Nephron (organoid): ENCODE results near the gene IL22RA1.

Experiments used
- H3K27ac Mint-ChIP-seq, 3 experiments: 2 replicates each; pipeline ENCODE4 v1.8.0; 2020; ENCODE audit warnings: mixed read lengths in 3 of 3, mild to moderate bottlenecking in 2 of 3, moderate library complexity in 1 of 3
- H3K27me3 Mint-ChIP-seq: 2 replicates; pipeline ENCODE4 v1.8.0; 2021; ENCODE audit warnings: low read depth, mild to moderate bottlenecking, moderate library complexity, mixed read lengths
- H3K36me3 Mint-ChIP-seq: 2 replicates; pipeline ENCODE4 v1.8.0; 2020; ENCODE audit warnings: low read depth, mixed read lengths
- H3K4me1 Mint-ChIP-seq: 2 replicates; pipeline ENCODE4 v1.8.0; 2020; ENCODE audit warnings: mixed read lengths
- H3K4me3 Mint-ChIP-seq, 3 experiments: 2 replicates each; pipeline ENCODE4 v1.8.0; 2020; ENCODE audit warnings: mild to moderate bottlenecking in 3 of 3, mixed read lengths in 3 of 3, moderate library complexity in 2 of 3
- H3K9me3 Mint-ChIP-seq: 2 replicates; pipeline ENCODE4 v1.8.0; 2020; ENCODE audit warnings: mixed read lengths
- TF ChIP-seq, protein P1 (sequence below), 3 experiments: fragments of 200-600 bp; sonication (generic); IDR thresholded peaks; one replicate each; pipeline ENCODE4 v1.5.0; 2021; ENCODE audit warnings: antibody characterized with exemption in 3 of 3; ENCODE audit not compliant: unreplicated experiment in 3 of 3

The IL22RA1 gene

DNA sequence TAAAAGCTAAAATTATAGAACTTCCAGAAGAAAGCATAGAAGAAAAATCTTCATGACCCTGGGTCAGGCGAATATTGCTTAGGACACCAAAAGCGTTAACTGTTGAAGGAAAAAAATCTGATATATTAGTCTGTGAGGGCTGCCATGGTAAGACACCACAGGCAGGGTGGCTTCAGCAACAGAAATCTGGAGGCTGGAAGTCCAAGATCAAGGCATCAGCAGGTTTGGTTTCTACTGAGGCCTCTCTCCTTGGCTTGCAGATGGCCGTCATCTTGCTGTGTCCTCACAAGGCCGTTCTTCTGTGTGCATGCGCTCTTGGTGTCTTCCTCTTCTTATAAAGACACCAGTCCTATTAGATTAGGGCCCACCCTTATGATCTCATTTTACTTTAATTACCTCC lies 29.7 kb upstream of the IL22RA1 start:
- H3K4me3 Mint-ChIP-seq = no peak overlapping the region
- H3K27ac Mint-ChIP-seq = no peak overlapping the region
- H3K9me3 Mint-ChIP-seq = peaks cover 2% of the 10 kb centered on the region
- H3K36me3 Mint-ChIP-seq = peaks cover 19% of the 10 kb centered on the region
- no peaks in the 10 kb centered on the region for H3K4me1 Mint-ChIP-seq
- TF ChIP-seq, protein P1, sequence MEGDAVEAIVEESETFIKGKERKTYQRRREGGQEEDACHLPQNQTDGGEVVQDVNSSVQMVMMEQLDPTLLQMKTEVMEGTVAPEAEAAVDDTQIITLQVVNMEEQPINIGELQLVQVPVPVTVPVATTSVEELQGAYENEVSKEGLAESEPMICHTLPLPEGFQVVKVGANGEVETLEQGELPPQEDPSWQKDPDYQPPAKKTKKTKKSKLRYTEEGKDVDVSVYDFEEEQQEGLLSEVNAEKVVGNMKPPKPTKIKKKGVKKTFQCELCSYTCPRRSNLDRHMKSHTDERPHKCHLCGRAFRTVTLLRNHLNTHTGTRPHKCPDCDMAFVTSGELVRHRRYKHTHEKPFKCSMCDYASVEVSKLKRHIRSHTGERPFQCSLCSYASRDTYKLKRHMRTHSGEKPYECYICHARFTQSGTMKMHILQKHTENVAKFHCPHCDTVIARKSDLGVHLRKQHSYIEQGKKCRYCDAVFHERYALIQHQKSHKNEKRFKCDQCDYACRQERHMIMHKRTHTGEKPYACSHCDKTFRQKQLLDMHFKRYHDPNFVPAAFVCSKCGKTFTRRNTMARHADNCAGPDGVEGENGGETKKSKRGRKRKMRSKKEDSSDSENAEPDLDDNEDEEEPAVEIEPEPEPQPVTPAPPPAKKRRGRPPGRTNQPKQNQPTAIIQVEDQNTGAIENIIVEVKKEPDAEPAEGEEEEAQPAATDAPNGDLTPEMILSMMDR (IDR thresholded peaks at IDR 0.05; ENCODE audit: unreplicated experiment in 3 of 3) = no peak
- peaks cover 12% of the 10 kb centered on the region for H3K27me3 Mint-ChIP-seq

DNA sequence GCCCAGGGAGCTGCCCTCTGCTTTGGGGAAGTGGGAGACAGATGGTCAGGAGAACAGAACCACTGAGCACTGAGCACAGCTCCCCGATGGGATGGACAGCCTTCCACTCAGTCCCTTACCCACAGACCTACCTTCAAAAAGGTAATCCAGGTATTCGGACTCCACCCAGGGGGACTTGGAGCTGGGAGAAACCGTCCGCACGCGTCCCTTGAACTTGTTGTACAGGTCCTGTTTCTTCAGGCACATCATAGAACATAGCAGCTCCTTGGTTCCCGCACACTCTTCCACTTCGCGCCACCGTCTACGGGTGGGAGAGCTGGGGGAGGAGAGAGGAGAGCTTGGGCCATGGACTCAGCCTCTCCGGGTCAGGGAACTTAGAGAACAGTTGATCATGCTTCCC lies 26.3 kb upstream of the IL22RA1 start:
- Mint-ChIP-seq H3K4me1 (no peaks in the 10 kb centered on the region), H3K9me3 (peaks cover 1% of the 10 kb centered on the region), H3K36me3 (peaks cover 33% of the 10 kb centered on the region), H3K4me3 (no peak overlapping the region), H3K27me3 (peaks cover 14% of the 10 kb centered on the region), H3K27ac (no peak overlapping the region)
- TF ChIP-seq, protein P1 (IDR thresholded peaks at IDR 0.05; ENCODE audit: unreplicated experiment in 3 of 3) = no peak

DNA sequence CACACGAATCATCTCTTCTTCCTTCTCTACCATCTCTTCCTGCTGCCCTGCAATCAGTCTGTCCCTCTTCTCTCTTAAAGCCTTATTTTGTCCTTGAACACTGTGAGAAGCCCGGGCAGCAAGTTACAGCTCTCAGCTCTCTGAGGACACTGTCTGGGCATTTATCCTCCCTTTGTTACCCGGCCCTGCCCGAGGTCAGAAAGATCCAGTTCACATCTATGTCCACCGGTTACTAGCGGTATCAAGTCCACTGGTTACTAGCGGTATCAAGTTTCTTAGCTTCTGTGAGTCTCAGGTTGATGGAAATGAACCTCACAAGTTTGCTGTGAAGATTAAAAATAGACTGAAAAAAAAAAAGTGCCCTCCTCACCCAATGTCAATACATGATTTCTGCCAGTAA lies 25.3 kb upstream of the IL22RA1 start:
- no peaks in the 10 kb centered on the region for H3K4me1 Mint-ChIP-seq
- no peaks in the 10 kb centered on the region for H3K9me3 Mint-ChIP-seq
- TF ChIP-seq, protein P1 (IDR thresholded peaks at IDR 0.05; ENCODE audit: unreplicated experiment in 3 of 3) = no peak
- no peak overlapping the region for H3K27ac Mint-ChIP-seq
- H3K36me3 Mint-ChIP-seq = peaks cover 26% of the 10 kb centered on the region
- peaks cover 11% of the 10 kb centered on the region for H3K27me3 Mint-ChIP-seq
- no peak overlapping the region for H3K4me3 Mint-ChIP-seq

DNA sequence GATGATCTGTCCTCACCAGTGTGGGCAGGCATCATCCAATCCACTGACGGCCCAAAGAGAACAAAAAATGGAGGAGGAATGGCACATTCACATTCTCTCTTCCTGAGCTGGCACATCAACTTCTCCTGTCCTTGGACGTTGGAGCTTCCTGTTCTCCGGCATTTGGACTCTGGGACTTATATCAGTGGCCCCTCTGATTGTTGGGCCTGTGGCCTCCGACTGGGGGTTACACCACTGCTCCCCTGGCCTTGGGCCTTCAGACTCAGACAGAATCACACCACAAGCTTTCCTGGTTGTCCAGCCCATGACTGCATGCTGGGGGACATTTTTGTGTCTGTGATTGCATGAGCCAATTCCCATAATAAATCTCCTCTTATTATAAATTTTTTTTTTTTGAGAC lies 24.1 kb upstream of the IL22RA1 start:
- Mint-ChIP-seq H3K9me3 (no peaks in the 10 kb centered on the region), H3K27me3 (peaks cover 14% of the 10 kb centered on the region), H3K36me3 (peaks cover 28% of the 10 kb centered on the region), H3K4me3 (no peak overlapping the region), H3K4me1 (no peaks in the 10 kb centered on the region), H3K27ac (no peak overlapping the region)
- TF ChIP-seq, protein P1 (IDR thresholded peaks at IDR 0.05; ENCODE audit: unreplicated experiment in 3 of 3) = no peak

DNA sequence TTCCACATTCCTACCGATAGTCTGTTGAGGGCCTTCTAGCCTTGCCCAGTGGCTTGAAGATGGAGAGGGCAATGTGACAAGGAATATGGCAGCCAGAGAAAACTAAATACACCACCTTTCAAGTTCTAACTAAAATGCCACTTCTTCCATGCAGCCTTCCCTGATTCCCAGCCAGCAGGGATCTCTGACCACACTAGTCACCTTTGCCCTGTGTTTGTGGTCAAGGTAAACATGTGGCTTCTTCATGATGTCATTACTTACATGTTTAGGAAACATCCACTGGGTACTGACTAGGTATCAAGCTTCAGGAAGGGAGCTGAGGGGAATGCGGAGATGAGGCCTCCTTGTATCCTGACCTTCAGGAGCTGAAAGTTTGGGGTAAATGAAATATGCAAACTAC lies 22.6 kb upstream of the IL22RA1 start:
- Mint-ChIP-seq H3K4me3 (no peak overlapping the region), H3K36me3 (peaks cover 24% of the 10 kb centered on the region), H3K27me3 (peaks cover 11% of the 10 kb centered on the region), H3K9me3 (no peaks in the 10 kb centered on the region), H3K27ac (no peak overlapping the region), H3K4me1 (no peaks in the 10 kb centered on the region)
- TF ChIP-seq, protein P1 (IDR thresholded peaks at IDR 0.05; ENCODE audit: unreplicated experiment in 3 of 3) = no peak

DNA sequence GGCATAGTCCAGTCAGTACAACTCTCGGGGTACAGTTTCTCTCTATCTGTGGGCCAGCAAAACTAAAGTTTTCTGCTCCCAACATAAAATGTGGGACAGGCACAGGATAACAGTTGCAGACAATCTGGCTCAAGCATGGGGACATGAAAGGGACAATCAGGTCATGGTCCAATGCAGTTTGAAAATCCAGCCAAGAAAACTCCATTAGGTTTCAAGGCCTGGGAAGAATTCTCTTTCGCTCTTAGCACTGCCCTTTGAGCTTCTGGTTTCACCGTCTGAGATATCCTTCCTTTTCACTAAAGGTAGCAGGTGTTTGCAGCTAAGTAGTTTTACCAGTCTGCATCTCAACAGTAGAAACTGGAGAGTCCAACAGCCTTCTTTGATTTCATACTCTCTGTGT lies 21.1 kb upstream of the IL22RA1 start:
- no peaks in the 10 kb centered on the region for H3K4me1 Mint-ChIP-seq
- H3K4me3 Mint-ChIP-seq = no peak overlapping the region
- H3K36me3 Mint-ChIP-seq = peaks cover 23% of the 10 kb centered on the region
- no peaks in the 10 kb centered on the region for H3K9me3 Mint-ChIP-seq
- peaks cover 10% of the 10 kb centered on the region for H3K27me3 Mint-ChIP-seq
- TF ChIP-seq, protein P1 (IDR thresholded peaks at IDR 0.05; ENCODE audit: unreplicated experiment in 3 of 3) = no peak
- no peak overlapping the region for H3K27ac Mint-ChIP-seq
